Kidney (tissue), 14 donors: ENCODE data around the gene OTOF. TPM values are rescaled to one million over a fixed set of nuclear protein-coding genes. Genes with fewer than 3 reads are reported as not detected.

Source experiments
- DNase-seq, 5 donors: peaks; one replicate each; pipeline ENCODE4 v3.0.0-alpha.2; 2013 to 2020
- FAIRE-seq: peaks from 2 replicates; lab custom pipeline; 2012; peaks lifted over from hg19 to GRCh38; lab: Jason Lieb, UNC
- H3K27ac ChIP-seq, 2 donors: one replicate each; pipeline ENCODE4 v1.7.0; 2013; ENCODE audit warnings: low read depth in 2 of 2, low read length in 2 of 2, inconsistent platforms in 1 of 2
- H3K27me3 ChIP-seq: one replicate; pipeline ENCODE4 v1.7.1; 2013; ENCODE audit warnings: low read length, inconsistent platforms; ENCODE audit not compliant: control insufficient read depth, insufficient read depth
- H3K36me3 ChIP-seq, 3 donors: one replicate each; pipeline versions ENCODE4 v1.7.0 to v1.7.1; 2013; ENCODE audit warnings: low read length in 3 of 3, control low read depth in 1 of 3, inconsistent platforms in 1 of 3; ENCODE audit not compliant: insufficient read depth in 3 of 3, control insufficient read depth in 2 of 3
- H3K4me1 ChIP-seq, 3 donors: one replicate each; pipeline versions ENCODE4 v1.7.0 to v1.7.1; 2013; ENCODE audit warnings: low read length in 3 of 3, inconsistent platforms in 1 of 3, low read depth in 1 of 3; ENCODE audit not compliant: control insufficient read depth in 2 of 3, insufficient read depth in 2 of 3
- H3K4me3 ChIP-seq, 3 donors: one replicate each; pipeline versions ENCODE4 v1.7.0 to v1.8.1; 2013; ENCODE audit warnings: low read length in 3 of 3, control low read depth in 1 of 3, inconsistent platforms in 1 of 3
- H3K9ac ChIP-seq, 3 donors: one replicate each; pipeline versions ENCODE4 v1.7.0 to v1.7.1; 2013; ENCODE audit warnings: low read length in 3 of 3, control low read depth in 1 of 3, inconsistent platforms in 1 of 3
- H3K9me3 ChIP-seq, 3 donors: one replicate each; pipeline versions ENCODE4 v1.7.0 to v1.7.1; 2013; ENCODE audit warnings: low read length in 3 of 3, control low read depth in 1 of 3, inconsistent platforms in 1 of 3; ENCODE audit not compliant: control insufficient read depth in 2 of 3, insufficient read depth in 1 of 3
- intact Hi-C: fragments of 100-400 bp; cut with DNase I; formaldehyde crosslinking; loops from one replicate; pipeline ENCODE4 v1.11.1; 2022
- polyA plus RNA-seq: library from polyadenylated mRNA; stranded (reverse); fragments of 350-450 nt; fragmentation: Illumina TruSeq; extraction: RNeasy Lipid Tissue Mini Kit (QIAGEN cat#74804); gene quantifications from one replicate; pipeline ENCODE4 v1.2.3, GENCODE V29; 2014; ENCODE audit warnings: low read depth, low replicate concordance; ENCODE audit not compliant: insufficient read depth
- total RNA-seq: library from RNA; stranded (reverse); fragmentation: NEBNext Ultra II Directional; extraction: Animal tissue kit (Norgen Biotek cat#: 25700); gene quantifications from one replicate; pipeline ENCODE4 v1.2.1, GENCODE V29; 2021
- TF ChIP-seq, protein P1 (sequence below): IDR thresholded peaks from 3 replicates; pipeline ENCODE4 v1.5.1; 2012; ENCODE audit warnings: mild to moderate bottlenecking, moderate library complexity, borderline replicate concordance; ENCODE audit not compliant: insufficient read depth; ENCODE audit errors: extremely low read depth
- donor health status: control.
- donor health status: control.
- donor health status: control.
- donor health status: control.
- donor health status: control.
- donor health status: DM: yes; HTN: yes; CAD: no.
- donor health status: Normal renal cell carcinoma (clear cell type).

The OTOF gene
- total and polyA plus RNA-seq, 2 donors from 2014 or later: 0.16 TPM; not detected in 1

DNA sequence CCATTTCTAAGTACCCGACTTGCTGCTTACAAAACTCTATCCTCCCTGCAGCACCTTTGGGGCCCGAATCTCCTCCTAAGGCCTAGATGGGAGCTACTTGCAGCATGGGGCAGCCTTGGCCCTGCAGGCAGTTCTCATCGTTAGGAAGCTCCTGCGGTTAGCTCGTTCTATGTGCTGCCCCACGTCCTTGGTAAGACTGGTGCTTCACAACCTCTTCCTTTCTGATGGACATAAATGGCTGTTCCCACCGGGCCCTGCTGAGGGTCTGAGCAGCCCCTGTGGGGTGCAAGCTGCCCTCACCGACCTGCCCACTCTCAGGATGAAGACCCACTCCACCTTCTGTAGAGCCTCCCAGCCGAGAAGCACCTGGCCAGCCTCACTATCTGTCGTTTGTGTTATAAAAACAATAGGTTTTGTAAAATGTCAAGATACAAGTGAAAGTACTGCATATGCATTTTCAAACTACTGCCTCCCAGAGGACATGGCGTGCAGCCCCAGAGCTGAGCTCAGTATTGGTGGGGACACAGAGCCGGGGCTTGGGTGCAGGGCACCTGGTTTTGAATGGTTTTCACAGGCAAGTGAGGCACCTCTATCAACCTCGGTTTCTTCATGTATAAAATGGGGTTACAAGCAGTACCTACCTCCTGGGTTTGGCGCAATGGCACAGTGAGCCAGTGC lies 19.4 kb downstream of the OTOF start:
- no peak overlapping the region for H3K27ac ChIP-seq
- no peak for FAIRE-seq
- DNase-seq: no peak
- H3K4me1 ChIP-seq: no peaks in the 10 kb centered on the region
- intact Hi-C loops: no loop called here
- no peak overlapping the region for H3K4me3 ChIP-seq
- TF ChIP-seq, protein P1, sequence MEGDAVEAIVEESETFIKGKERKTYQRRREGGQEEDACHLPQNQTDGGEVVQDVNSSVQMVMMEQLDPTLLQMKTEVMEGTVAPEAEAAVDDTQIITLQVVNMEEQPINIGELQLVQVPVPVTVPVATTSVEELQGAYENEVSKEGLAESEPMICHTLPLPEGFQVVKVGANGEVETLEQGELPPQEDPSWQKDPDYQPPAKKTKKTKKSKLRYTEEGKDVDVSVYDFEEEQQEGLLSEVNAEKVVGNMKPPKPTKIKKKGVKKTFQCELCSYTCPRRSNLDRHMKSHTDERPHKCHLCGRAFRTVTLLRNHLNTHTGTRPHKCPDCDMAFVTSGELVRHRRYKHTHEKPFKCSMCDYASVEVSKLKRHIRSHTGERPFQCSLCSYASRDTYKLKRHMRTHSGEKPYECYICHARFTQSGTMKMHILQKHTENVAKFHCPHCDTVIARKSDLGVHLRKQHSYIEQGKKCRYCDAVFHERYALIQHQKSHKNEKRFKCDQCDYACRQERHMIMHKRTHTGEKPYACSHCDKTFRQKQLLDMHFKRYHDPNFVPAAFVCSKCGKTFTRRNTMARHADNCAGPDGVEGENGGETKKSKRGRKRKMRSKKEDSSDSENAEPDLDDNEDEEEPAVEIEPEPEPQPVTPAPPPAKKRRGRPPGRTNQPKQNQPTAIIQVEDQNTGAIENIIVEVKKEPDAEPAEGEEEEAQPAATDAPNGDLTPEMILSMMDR: no peak
- H3K36me3 ChIP-seq: no peaks in the 10 kb centered on the region
- H3K9me3 ChIP-seq: no peaks in the 10 kb centered on the region
- H3K9ac ChIP-seq: no peak overlapping the region
- no peaks in the 10 kb centered on the region for H3K27me3 ChIP-seq

DNA sequence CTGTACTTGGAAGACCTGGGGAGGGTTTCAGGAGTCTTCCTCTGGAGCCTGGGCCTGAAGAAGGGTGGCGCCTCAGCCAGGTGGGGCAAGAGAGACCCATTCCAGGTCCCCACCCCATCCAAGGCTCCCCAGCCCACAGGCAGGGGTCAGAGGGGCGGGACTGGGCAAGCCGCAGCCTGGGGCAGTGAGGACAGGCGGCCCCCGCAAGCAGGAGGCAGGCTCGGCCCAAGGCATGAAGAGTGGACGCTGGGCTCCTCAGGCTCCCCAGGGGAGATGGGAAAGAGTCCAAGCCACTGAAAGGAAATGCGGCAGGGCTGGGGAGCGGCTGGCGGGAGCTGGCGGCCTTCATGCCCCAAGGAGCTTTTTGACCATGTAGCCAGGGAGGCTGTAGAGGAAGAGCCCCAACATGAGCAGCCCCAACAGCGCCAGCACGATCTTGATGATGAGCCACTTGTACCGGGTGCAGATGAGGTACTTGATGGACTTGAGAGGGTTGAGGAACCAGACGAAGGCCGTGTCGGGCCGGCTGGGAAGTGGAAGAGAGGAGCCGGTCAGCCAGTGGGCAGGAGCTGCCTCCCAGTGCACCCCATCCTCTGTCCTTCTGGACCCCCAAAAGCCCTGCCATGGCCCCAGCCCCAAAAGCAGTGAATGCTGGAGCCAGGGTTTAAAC lies 20.1 kb downstream of the OTOF start:
- Histone ChIP-seq H3K27ac (no peak overlapping the region), H3K27me3 (no peaks in the 10 kb centered on the region), H3K4me1 (no peaks in the 10 kb centered on the region), H3K9me3 (no peaks in the 10 kb centered on the region), H3K36me3 (no peaks in the 10 kb centered on the region), H3K4me3 (no peak overlapping the region), H3K9ac (no peak overlapping the region)
- no peak for FAIRE-seq
- intact Hi-C loops: no loop called here
- TF ChIP-seq, protein P1: no peak
- peak in 1 of 5 donors; percentile 35 for DNase-seq

DNA sequence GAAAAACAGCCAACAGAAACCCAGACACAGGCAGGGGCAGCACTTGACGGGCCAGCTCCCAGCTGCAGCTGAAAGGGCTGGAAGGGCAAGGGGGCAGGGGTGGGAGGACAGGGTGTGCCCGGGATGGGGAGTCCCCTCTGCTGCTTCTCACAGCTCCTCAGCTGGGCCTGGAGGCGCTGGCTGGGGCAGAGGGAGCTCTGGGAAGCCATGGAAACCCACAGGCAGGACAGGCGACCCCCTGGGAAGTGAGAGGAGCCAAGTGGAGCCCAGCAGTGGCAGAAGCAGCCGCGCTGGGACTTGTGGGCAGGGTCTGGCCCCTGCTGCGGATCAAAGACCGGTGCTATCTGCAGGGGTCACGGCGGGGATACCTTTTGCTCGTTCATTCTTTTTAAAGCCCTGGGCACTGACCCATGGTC lies 20.7 kb downstream of the OTOF start:
- H3K4me1 ChIP-seq: no peaks in the 10 kb centered on the region
- DNase-seq (peak in 2 of 5 donors; percentile 33 to 35), FAIRE-seq (no peak)
- TF ChIP-seq, protein P1: no peak
- no peak overlapping the region for H3K9ac ChIP-seq
- H3K27me3 ChIP-seq: no peaks in the 10 kb centered on the region
- intact Hi-C loops: no loop called here
- H3K36me3 ChIP-seq: no peaks in the 10 kb centered on the region
- no peaks in the 10 kb centered on the region for H3K9me3 ChIP-seq
- H3K27ac ChIP-seq: no peak overlapping the region
- H3K4me3 ChIP-seq: no peak overlapping the region
